GM21360 (cell line): Measurements from ENCODE around the gene UNC45A.
A peak's percentile ranks its signal among the peaks of the same experiment; 100 is the strongest.

Experiments
- ATAC-seq: cut with Tn5 transposase; IDR thresholded peaks from one replicate; pipeline ENCODE4 v1.9.1; 2021; ENCODE audit warnings: mild to moderate bottlenecking, moderate library complexity; ENCODE audit not compliant: unreplicated experiment

The UNC45A gene

GRCh38 chr15:90994417-90995311 is 59.6 kb downstream of the UNC45A start, which contains the start of gene PRC1:
TSS of gene PRC1 (minus strand) at chr15:90994535. CDS start at chr15:90994417, 118 bp downstream.
- peak; percentile 94 for ATAC-seq

- ATAC-seq, result no peak
Observed at GRCh38 chr15:90998737-90999136, 63.7 kb downstream of the UNC45A start.

GRCh38 chr15:91001209-91001608 is 66.1 kb downstream of the UNC45A start:
- no peak for ATAC-seq
